MM.1S (cell line): ENCODE measurements around the gene BICD1.

Experiments
- DNase-seq: peaks from one replicate; pipeline ENCODE4 v3.0.0-alpha.2; 2015
- H2AFZ ChIP-seq: fragments of 300-600 bp; sonication (generic); 2 replicates; pipeline ENCODE4 v1.6.0; 2016; ENCODE audit warnings: antibody characterized with exemption, low read length
- H3F3A ChIP-seq: fragments of 300-600 bp; sonication (generic); 2 replicates; pipeline ENCODE4 v1.6.1; 2016; ENCODE audit warnings: mild to moderate bottlenecking, antibody characterized with exemption, low read length, moderate library complexity, mixed read lengths; ENCODE audit not compliant: insufficient read depth
- H3K27ac ChIP-seq: fragments of 300-600 bp; sonication (generic); 2 replicates; pipeline ENCODE4 v1.5.1; 2016; ENCODE audit warnings: mild to moderate bottlenecking, low read length
- H3K27me3 ChIP-seq: fragments of 300-600 bp; sonication (generic); replicated peaks from 2 replicates; pipeline ENCODE4 v1.6.0; 2016; ENCODE audit warnings: low read length; ENCODE audit not compliant: insufficient read depth
- H3K36me3 ChIP-seq: fragments of 300-600 bp; sonication (generic); replicated peaks from 2 replicates; pipeline ENCODE4 v1.6.1; 2016; ENCODE audit warnings: mild to moderate bottlenecking, low read length, mixed read lengths; ENCODE audit not compliant: insufficient read depth
- H3K4me1 ChIP-seq: fragments of 300-600 bp; sonication (generic); 2 replicates; pipeline ENCODE4 v1.6.1; 2016; ENCODE audit warnings: low read length, mixed read lengths
- H3K4me2 ChIP-seq: fragments of 300-600 bp; sonication (generic); 2 replicates; pipeline ENCODE4 v1.6.0; 2016; ENCODE audit warnings: low read depth, low read length
- H3K4me3 ChIP-seq: fragments of 300-600 bp; sonication (generic); 2 replicates; pipeline ENCODE4 v1.5.1; 2016; ENCODE audit warnings: low read length, mixed read lengths
- H3K79me2 ChIP-seq: fragments of 300-600 bp; sonication (generic); 2 replicates; pipeline ENCODE4 v1.6.1; 2016; ENCODE audit warnings: mixed run types, low read length, mixed read lengths
- H3K9ac ChIP-seq: fragments of 300-600 bp; sonication (generic); 2 replicates; pipeline ENCODE4 v1.6.1; 2016; ENCODE audit warnings: low read length, mixed read lengths
- H3K9me2 ChIP-seq: fragments of 300-600 bp; sonication (generic); replicated peaks from 2 replicates; pipeline ENCODE4 v1.6.1; 2016; ENCODE audit warnings: mild to moderate bottlenecking, low read length, mixed read lengths; ENCODE audit not compliant: insufficient read depth
- H3K9me3 ChIP-seq: fragments of 300-600 bp; sonication (generic); replicated peaks from 2 replicates; pipeline ENCODE4 v1.6.1; 2016; ENCODE audit warnings: mild to moderate bottlenecking, low read length, mixed read lengths; ENCODE audit not compliant: insufficient read depth
- H4K20me1 ChIP-seq: fragments of 300-600 bp; sonication (generic); 2 replicates; pipeline ENCODE4 v1.6.1; 2016; ENCODE audit warnings: mild to moderate bottlenecking, low read length, moderate library complexity, mixed read lengths; ENCODE audit not compliant: insufficient read depth
- CTCF ChIP-seq: fragments of 300-600 bp; sonication (generic); IDR thresholded peaks from 2 replicates; pipeline ENCODE4 v1.5.1; 2016; ENCODE audit warnings: antibody characterized with exemption, low read length, mixed read lengths
- EZH2 ChIP-seq: fragments of 300-600 bp; sonication (generic); optimal IDR thresholded peaks from 2 replicates; pipeline ENCODE3; 2017; ENCODE audit warnings: low read depth, mild to moderate bottlenecking, antibody characterized with exemption, low read length, mixed read lengths
- EZH2phosphoT487 ChIP-seq: fragments of 300-600 bp; sonication (generic); IDR thresholded peaks from 2 replicates; pipeline ENCODE4 v1.6.1; 2018; ENCODE audit warnings: antibody characterized with exemption, low read length

Gene BICD1

DNA sequence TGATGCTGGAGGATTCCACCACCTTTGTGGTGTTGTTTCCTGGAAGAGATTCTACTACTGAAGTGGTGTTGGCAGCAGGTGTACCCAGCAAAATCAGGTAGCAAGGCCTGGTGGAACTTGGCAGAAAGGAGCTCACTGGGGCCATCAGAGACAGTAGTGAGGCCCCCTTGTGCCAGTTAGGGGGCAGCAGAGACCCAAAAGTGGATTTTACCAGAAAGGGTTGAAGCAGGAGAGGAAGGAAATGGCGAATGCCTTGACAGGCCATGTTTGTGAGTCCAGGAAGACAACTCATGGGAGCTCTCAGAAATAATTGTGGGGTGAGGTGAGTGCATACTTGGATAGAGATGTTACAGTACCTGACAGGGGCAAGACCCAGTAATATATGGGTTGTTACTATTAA lies 155.0 kb downstream of the BICD1 start:
- H3K27ac ChIP-seq, result no peak overlapping the region
- TF ChIP-seq EZH2phosphoT487 (no peak), CTCF (peak; percentile 27), EZH2 (no peak)
- no peak overlapping the region for H3K4me3 ChIP-seq
- no peaks in the 10 kb centered on the region for H3K9me3 ChIP-seq
- H3K4me2 ChIP-seq, result no peak overlapping the region
- no peak overlapping the region for H3K9ac ChIP-seq
- H2AFZ ChIP-seq, result no peak overlapping the region
- no peaks in the 10 kb centered on the region for H3K27me3 ChIP-seq
- peaks cover 13% of the 10 kb centered on the region for H3F3A ChIP-seq
- H4K20me1 ChIP-seq, result no peaks in the 10 kb centered on the region
- H3K9me2 ChIP-seq, result no peaks in the 10 kb centered on the region
- DNase-seq, result no peak
- H3K36me3 ChIP-seq, result no peaks in the 10 kb centered on the region
- H3K79me2 ChIP-seq, result no peaks in the 10 kb centered on the region
- H3K4me1 ChIP-seq, result peaks cover 28% of the 10 kb centered on the region

DNA sequence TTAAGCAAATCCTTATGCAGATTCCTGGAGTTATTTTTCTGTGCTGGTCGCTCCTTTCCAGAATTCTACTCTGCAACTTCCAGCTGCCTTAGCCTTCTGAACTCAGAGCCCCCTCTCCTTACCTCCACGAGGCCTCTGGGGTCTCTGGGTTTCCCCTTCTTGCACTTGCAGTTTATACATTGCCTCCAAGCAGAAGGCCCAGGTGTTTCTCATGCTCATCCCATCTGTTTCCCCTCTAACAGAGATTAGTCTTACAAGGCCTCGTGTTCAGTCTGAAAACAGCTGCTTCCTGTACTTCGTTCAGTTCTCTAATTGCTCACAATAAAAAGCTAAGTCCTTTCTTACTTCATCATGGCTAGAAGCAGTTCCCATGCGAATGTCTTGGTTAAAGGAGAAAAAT lies 158.3 kb downstream of the BICD1 start:
- peak overlapping the region; percentile 64; the same call in 1 of the 2 replicates for H3K27ac ChIP-seq
- peaks cover 13% of the 10 kb centered on the region for H3F3A ChIP-seq
- DNase-seq, result peak; percentile 77
- no peaks in the 10 kb centered on the region for H3K79me2 ChIP-seq
- no peaks in the 10 kb centered on the region for H3K9me2 ChIP-seq
- H3K9ac ChIP-seq, result no peak overlapping the region
- H4K20me1 ChIP-seq, result no peaks in the 10 kb centered on the region
- H3K4me2 ChIP-seq, result peak overlapping the region; percentile 59; the same call in 1 of the 2 replicates
- no peak for TF ChIP-seq CTCF
- TF ChIP-seq EZH2, result no peak
- TF ChIP-seq EZH2phosphoT487, result no peak
- H3K27me3 ChIP-seq, result no peaks in the 10 kb centered on the region
- no peaks in the 10 kb centered on the region for H3K36me3 ChIP-seq
- H2AFZ ChIP-seq, result peak overlapping the region; percentile 49; the same call in 1 of the 2 replicates
- H3K9me3 ChIP-seq, result no peaks in the 10 kb centered on the region
- peaks cover 21% of the 10 kb centered on the region for H3K4me1 ChIP-seq
- H3K4me3 ChIP-seq, result no peak overlapping the region

DNA sequence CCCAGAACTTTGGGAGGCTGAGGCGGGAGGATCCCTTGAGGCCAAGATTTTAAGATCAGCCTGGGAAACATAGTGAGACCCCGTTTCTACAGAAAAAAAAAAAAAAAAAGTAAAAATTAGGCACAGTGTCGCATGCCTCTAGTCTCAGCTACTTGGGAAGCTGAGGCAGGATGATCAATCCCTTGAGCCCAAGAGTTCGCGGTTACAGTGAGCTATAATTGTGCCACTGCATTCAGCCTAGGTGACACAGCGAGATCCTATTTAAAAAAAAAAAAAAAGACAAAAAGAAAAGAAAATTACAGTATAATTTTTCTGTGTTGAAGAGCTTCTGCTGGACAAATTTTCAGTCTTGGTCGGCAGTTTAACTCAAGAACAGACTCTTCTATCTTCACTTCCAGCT lies 158.8 kb downstream of the BICD1 start:
- Histone ChIP-seq H3F3A (peaks cover 13% of the 10 kb centered on the region), H3K9me2 (no peaks in the 10 kb centered on the region), H3K36me3 (no peaks in the 10 kb centered on the region), H3K4me2 (peak overlapping the region; percentile 59; the same call in 1 of the 2 replicates), H3K4me1 (peaks cover 21% of the 10 kb centered on the region), H3K4me3 (no peak overlapping the region), H2AFZ (no peak overlapping the region), H3K9me3 (no peaks in the 10 kb centered on the region), H3K27ac (peak overlapping the region; percentile 64; the same call in 1 of the 2 replicates), H3K9ac (no peak overlapping the region), H4K20me1 (no peaks in the 10 kb centered on the region), H3K79me2 (no peaks in the 10 kb centered on the region), H3K27me3 (no peaks in the 10 kb centered on the region)
- no peak for DNase-seq
- TF ChIP-seq EZH2phosphoT487, result no peak
- TF ChIP-seq CTCF, result no peak
